Upper lobe of left lung (tissue), 6 donors: Measurements from ENCODE around the gene ZNF316. TPM values are rescaled to one million over a fixed set of nuclear protein-coding genes. Genes with fewer than 3 reads are reported as not detected.

Source experiments
- ATAC-seq, 2 donors: fragments of 200-7000 bp; cut with Tn5 transposase; one replicate each; pipeline ENCODE4 v1.9.1; 2022; ENCODE audit warnings: mild to moderate bottlenecking in 2 of 2, moderate library complexity in 2 of 2; ENCODE audit not compliant: low FRiP score in 2 of 2
- DNase-seq, 2 donors: peaks; one replicate each; pipeline ENCODE4 v3.0.0-alpha.2; 2019 to 2020
- H3K27ac ChIP-seq, 4 donors: fragments of 200-600 bp; sonication (generic); one replicate each; pipeline ENCODE4 v1.5.1; 2016 to 2019
- H3K27me3 ChIP-seq, 4 donors: fragments of 200-600 bp; sonication (generic); one replicate each; pipeline ENCODE4 v1.5.1; 2017 to 2019
- H3K36me3 ChIP-seq, 4 donors: fragments of 200-600 bp; sonication (generic); one replicate each; pipeline ENCODE4 v1.5.1; 2016 to 2019
- H3K4me1 ChIP-seq, 4 donors: fragments of 200-600 bp; sonication (generic); one replicate each; pipeline ENCODE4 v1.5.1; 2018 to 2019
- H3K4me3 ChIP-seq, 4 donors: fragments of 200-600 bp; sonication (generic); one replicate each; pipeline ENCODE4 v1.5.1; 2017 to 2019; ENCODE audit warnings: mild to moderate bottlenecking in 2 of 4, moderate library complexity in 1 of 4
- H3K9me3 ChIP-seq, 4 donors: fragments of 200-600 bp; sonication (generic); one replicate each; pipeline ENCODE4 v1.5.1; 2018 to 2019
- CTCF ChIP-seq, 6 experiments: fragments of 450-650 bp in 4 of 6; fragments of 200-600 bp in 2 of 6; sonication (generic) in 2 of 6; IDR thresholded peaks; one replicate each; pipeline ENCODE4 v1.5.1; 2016 to 2019; ENCODE audit warnings: antibody characterized with exemption in 6 of 6
- EP300 ChIP-seq, 4 donors: sonication (generic); formaldehyde crosslinking; IDR thresholded peaks; one replicate each; pipeline ENCODE4 v1.5.1; 2017; ENCODE audit warnings: antibody characterized with exemption in 4 of 4, control low read depth in 2 of 4
- POLR2A ChIP-seq, 4 donors: fragments of 450-650 bp; IDR thresholded peaks; one replicate each; pipeline ENCODE4 v1.5.1; 2016 to 2017; ENCODE audit warnings: antibody characterized with exemption in 4 of 4, mild to moderate bottlenecking in 2 of 4
- POLR2AphosphoS5 ChIP-seq, 2 donors: sonication (generic); formaldehyde crosslinking; IDR thresholded peaks; one replicate each; pipeline ENCODE4 v1.5.1; 2017; ENCODE audit warnings: antibody characterized with exemption in 2 of 2
- WGBS, 2 donors: methylation state at CpG; one replicate each; pipeline ENCODE4 v1.1.5; 2017 to 2018; 5-methylcytosine and 5-hydroxymethylcytosine counted together
- total RNA-seq, 6 donors: library from RNA; depleted of rRNA in 4 of 6; stranded (reverse); fragments of >200 nt in 4 of 6; gene quantifications; one replicate each; pipeline versions ENCODE4 v1.1.0 to v1.2.1, GENCODE V29; 2016 to 2021
- donor health status: DM: no; HTN: no; CAD: no; lungs with moderate emphysema.
- donor health status: DM: no; HTN: yes; CAD: no; lungs with severe emphysema.

ZNF316 gene
- total RNA-seq, 6 donors from 2014 or later: 31.6 to 132 (median 43.1) TPM

GRCh38 chr7:6624246-6624611 is 12.9 kb upstream of the ZNF316 start:
- ATAC-seq (no peak), DNase-seq (no peak)
- Histone ChIP-seq H3K4me3 (no peak overlapping the region), H3K27me3 (no peaks in the 10 kb centered on the region), H3K27ac (no peak overlapping the region), H3K4me1 (peaks cover 0 to 6% (median 1%) of the 10 kb centered on the region in 4 donors), H3K36me3 (peaks cover 0 to 32% (median 17%) of the 10 kb centered on the region in 4 donors), H3K9me3 (no peaks in the 10 kb centered on the region)
- WGBS, 2 donors: 59 to 70% methylated on average over 3 of the region's 3 CpGs
- TF ChIP-seq POLR2A (IDR thresholded peaks at IDR 0.05) (no peak), EP300 (IDR thresholded peaks at IDR 0.05) (no peak), POLR2AphosphoS5 (IDR thresholded peaks at IDR 0.05) (no peak), CTCF (IDR thresholded peaks at IDR 0.05) (no peak)

DNA sequence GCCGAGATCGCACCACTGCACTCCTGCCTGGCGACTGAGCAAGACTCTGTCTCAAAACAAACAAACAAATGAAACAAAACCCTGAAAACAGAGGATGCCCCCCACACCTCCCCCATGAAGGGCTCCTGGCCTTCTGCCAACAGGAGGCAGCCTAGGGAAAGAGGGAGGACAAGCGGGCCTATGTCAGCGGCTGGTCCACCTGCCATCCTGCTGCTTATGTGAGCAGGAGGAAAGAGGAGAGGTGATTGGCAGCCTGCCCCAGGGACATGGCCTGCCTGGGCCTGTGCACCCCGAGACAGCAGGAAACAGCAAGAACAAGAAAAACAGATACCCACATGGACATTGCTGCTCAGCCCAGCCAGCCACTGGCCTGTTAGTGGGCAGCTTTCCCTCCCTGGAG is 9.1 kb upstream of the ZNF316 start:
- no peak for DNase-seq
- 85 to 89% methylated on average over 6 of the region's 6 CpGs for WGBS, 2 donors
- no peak for ATAC-seq

GRCh38 chr7:6630007-6630849 is 6.9 kb upstream of the ZNF316 start:
- ATAC-seq (no peak), DNase-seq (no peak)
- H3K27ac ChIP-seq: no peak overlapping the region
- no peaks in the 10 kb centered on the region for H3K27me3 ChIP-seq
- H3K9me3 ChIP-seq: no peaks in the 10 kb centered on the region
- H3K4me3 ChIP-seq: no peak overlapping the region
- H3K36me3 ChIP-seq: no peaks in the 10 kb centered on the region
- WGBS, 2 donors: 72 to 73% methylated on average over 8 to 10 of the region's 11 CpGs
- no peaks in the 10 kb centered on the region for H3K4me1 ChIP-seq
- no peak for TF ChIP-seq POLR2A (IDR thresholded peaks at IDR 0.05)
- no peak for TF ChIP-seq CTCF (IDR thresholded peaks at IDR 0.05)
- TF ChIP-seq POLR2AphosphoS5 (IDR thresholded peaks at IDR 0.05): no peak
- TF ChIP-seq EP300 (IDR thresholded peaks at IDR 0.05): no peak

More for the DNA sequence above, 9.1 kb upstream of the ZNF316 start:
- Histone ChIP-seq H3K4me1 (peaks cover 0 to 6% (median 0%) of the 10 kb centered on the region in 4 donors), H3K27me3 (no peaks in the 10 kb centered on the region), H3K36me3 (peaks cover 0 to 10% (median 4%) of the 10 kb centered on the region in 4 donors), H3K27ac (no peak overlapping the region), H3K4me3 (no peak overlapping the region), H3K9me3 (no peaks in the 10 kb centered on the region)
- TF ChIP-seq POLR2AphosphoS5 (IDR thresholded peaks at IDR 0.05) (no peak), POLR2A (IDR thresholded peaks at IDR 0.05) (no peak), CTCF (IDR thresholded peaks at IDR 0.05) (no peak), EP300 (IDR thresholded peaks at IDR 0.05) (no peak)

DNA sequence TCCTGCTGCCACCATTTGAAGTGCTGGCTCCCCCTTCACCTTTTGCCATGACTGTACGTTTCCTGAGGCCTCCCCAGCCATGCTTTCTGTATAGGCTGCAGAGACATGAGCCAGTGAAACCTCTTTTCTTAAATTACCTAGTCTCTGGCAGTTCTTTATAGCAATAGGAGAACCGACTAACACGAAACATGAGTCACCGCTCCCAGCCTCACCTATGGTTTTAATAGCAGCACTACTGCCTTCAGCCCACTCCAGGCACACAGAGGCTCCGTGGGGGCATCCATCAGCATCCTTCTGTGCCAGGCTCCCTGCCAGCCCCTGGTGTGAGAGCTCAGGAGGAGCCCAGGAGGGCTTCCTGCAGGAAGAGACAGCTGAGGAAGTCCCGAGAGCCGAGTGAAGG is 5.5 kb upstream of the ZNF316 start:
- ATAC-seq: no peak

More for the DNA sequence above, 5.5 kb upstream of the ZNF316 start:
- WGBS, 2 donors: 75 to 80% methylated on average over 5 to 7 of the region's 7 CpGs
- no peak overlapping the region for H3K27ac ChIP-seq
- peaks cover 4 to 10% (median 5%) of the 10 kb centered on the region in 4 donors for H3K4me1 ChIP-seq
- H3K9me3 ChIP-seq: no peaks in the 10 kb centered on the region
- H3K36me3 ChIP-seq: no peaks in the 10 kb centered on the region
- TF ChIP-seq EP300 (IDR thresholded peaks at IDR 0.05): no peak
- no peak for TF ChIP-seq CTCF (IDR thresholded peaks at IDR 0.05)
- TF ChIP-seq POLR2A (IDR thresholded peaks at IDR 0.05): no peak
- no peak for TF ChIP-seq POLR2AphosphoS5 (IDR thresholded peaks at IDR 0.05)
- no peak overlapping the region for H3K4me3 ChIP-seq
- no peak for DNase-seq
- no peaks in the 10 kb centered on the region for H3K27me3 ChIP-seq
